Activated CD4-positive, CD25-positive, alpha-beta regulatory T cell (primary cell): ENCODE results near the gene CEBPZOS.

Source experiments
- DNase-seq, 4 experiments: peaks; one replicate each; lab custom pipeline; 2025; lab: John Stamatoyannopoulos, UW

Gene CEBPZOS

GRCh38 chr2:37196320-37197195, at the start of gene CEBPZOS:
Gene CEBPZOS (plus strand): TSS chr2:37196496. CDS start chr2:37199705, 3,209 bp downstream.
- peak; percentile 76 to 84 (median 80) for DNase-seq

GRCh38 chr2:37148325-37148724, 48.0 kb upstream of the CEBPZOS start:
- no peak for DNase-seq

GRCh38 chr2:37149626-37150322, 46.5 kb upstream of the CEBPZOS start:
- DNase-seq: no peak

- no peak for DNase-seq
These were observed 43.1 kb upstream of the CEBPZOS start for GRCh38 chr2:37153224-37153623.

- no peak for DNase-seq
These were observed 41.5 kb upstream of the CEBPZOS start for GRCh38 chr2:37154785-37155184.

GRCh38 chr2:37156071-37156856, 40.0 kb upstream of the CEBPZOS start:
- DNase-seq: peak in 2 of 4 experiments; percentile 18 to 32

- DNase-seq: peak; percentile 40 to 80 (median 62)
These were observed 39.2 kb upstream of the CEBPZOS start, which contains the start of gene EIF2AK2 for GRCh38 chr2:37156857-37157714. Gene EIF2AK2 (minus strand): TSS chr2:37156980. CDS start chr2:37147806, 9,174 bp downstream.

GRCh38 chr2:37164757-37165156, 31.5 kb upstream of the CEBPZOS start:
- DNase-seq: no peak

- DNase-seq: no peak
These were observed 28.6 kb upstream of the CEBPZOS start for GRCh38 chr2:37167636-37168180.

GRCh38 chr2:37168217-37168981, 27.9 kb upstream of the CEBPZOS start:
- DNase-seq: no peak

- DNase-seq: no peak
These were observed 24.7 kb upstream of the CEBPZOS start for GRCh38 chr2:37171624-37171950.

GRCh38 chr2:37173741-37174140, 22.6 kb upstream of the CEBPZOS start:
- no peak for DNase-seq

- DNase-seq: no peak
These were observed 16.2 kb upstream of the CEBPZOS start for GRCh38 chr2:37180006-37180639.

- no peak for DNase-seq
These were observed 15.7 kb upstream of the CEBPZOS start for GRCh38 chr2:37180640-37181039.

- DNase-seq: no peak
These were observed 14.3 kb upstream of the CEBPZOS start for GRCh38 chr2:37181726-37182684.

GRCh38 chr2:37188570-37188969, 7.7 kb upstream of the CEBPZOS start, which contains the start of gene SULT6B1:
Gene SULT6B1 (minus strand): TSS chr2:37188670. CDS start chr2:37188640, 30 bp downstream.
- DNase-seq: no peak

GRCh38 chr2:37189452-37190153, 6.7 kb upstream of the CEBPZOS start:
- no peak for DNase-seq

- DNase-seq: no peak
These were observed 6.0 kb upstream of the CEBPZOS start for GRCh38 chr2:37190290-37190689.
